Natural killer cell (primary cell): Measurements from ENCODE around the gene POPDC2. TPM values are rescaled to one million over a fixed set of nuclear protein-coding genes. Genes with fewer than 3 reads are reported as not detected.
A peak's percentile ranks its signal among the peaks of the same experiment; 100 is the strongest.

Experiments used
- ATAC-seq, 3 donors: fragments of 150-1000 bp in 2 of 3; fragments of 200-7000 bp in 1 of 3; cut with Tn5 transposase; 1 replicate in 1 of 3; 2 replicates in 2 of 3; pipeline ENCODE4 v1.10.0; 2021; ENCODE audit warnings: mild to moderate bottlenecking in 2 of 3, moderate library complexity in 2 of 3
- DNase-seq, 2 donors: peaks; one replicate each; pipeline versions ENCODE4 v3.0.0 to v3.0.0-alpha.2; 2013 to 2021; ENCODE audit warnings: mixed read lengths in 1 of 2
- H3K27ac ChIP-seq: one replicate; pipeline ENCODE4 v1.5.1; 2013; ENCODE audit warnings: mild to moderate bottlenecking, low read length
- H3K27me3 ChIP-seq: one replicate; pipeline ENCODE4 v1.6.1; 2013; ENCODE audit warnings: low read length; ENCODE audit not compliant: control insufficient read depth, insufficient read depth
- H3K36me3 ChIP-seq: one replicate; pipeline ENCODE4 v1.6.1; 2013; ENCODE audit warnings: low read length; ENCODE audit not compliant: control insufficient read depth, insufficient read depth
- H3K4me1 ChIP-seq: one replicate; pipeline ENCODE4 v1.6.1; 2013; ENCODE audit warnings: low read length; ENCODE audit not compliant: control insufficient read depth, insufficient read depth
- H3K4me3 ChIP-seq: one replicate; pipeline ENCODE4 v1.5.1; 2013; ENCODE audit warnings: low read length
- H3K9me3 ChIP-seq: one replicate; pipeline ENCODE4 v1.6.1; 2013; ENCODE audit warnings: low read length; ENCODE audit not compliant: control insufficient read depth, insufficient read depth
- H3K27ac Mint-ChIP-seq, 2 donors: one replicate each; pipeline ENCODE4 v1.8.0; 2022; ENCODE audit warnings: mild to moderate bottlenecking in 2 of 2, mixed read lengths in 2 of 2, moderate library complexity in 1 of 2
- H3K27me3 Mint-ChIP-seq, 2 donors: one replicate each; pipeline ENCODE4 v1.8.0; 2022; ENCODE audit warnings: low read depth in 2 of 2, mixed read lengths in 2 of 2
- H3K36me3 Mint-ChIP-seq: one replicate; pipeline ENCODE4 v1.8.0; 2022; ENCODE audit warnings: mixed read lengths
- H3K4me1 Mint-ChIP-seq, 2 donors: one replicate each; pipeline ENCODE4 v1.8.0; 2022; ENCODE audit warnings: mixed read lengths in 2 of 2
- H3K4me3 Mint-ChIP-seq: one replicate; pipeline ENCODE4 v1.8.0; 2022; ENCODE audit warnings: mild to moderate bottlenecking, moderate library complexity, mixed read lengths
- H3K9me3 Mint-ChIP-seq, 2 donors: one replicate each; pipeline ENCODE4 v1.8.0; 2022; ENCODE audit warnings: mixed read lengths in 2 of 2
- CTCF ChIP-seq: fragments of 200-600 bp; IDR thresholded peaks from one replicate; pipeline ENCODE4 v1.8.0; 2022; ENCODE audit warnings: antibody characterized with exemption
- WGBS: methylation state at CpG from one replicate; pipeline ENCODE4 v1.1.7; 2013; ENCODE audit warnings: missing lambda C conversion rate; ENCODE audit not compliant: insufficient coverage; 5-methylcytosine and 5-hydroxymethylcytosine counted together
- intact Hi-C: fragments of 100-400 bp; cut with micrococcal nuclease; formaldehyde crosslinking; loops from one replicate; pipeline ENCODE4 v1.14.2; 2022
- total RNA-seq, 4 donors: library from RNA; stranded (reverse); fragments of 120-200 nt in 1 of 4; gene quantifications; one replicate each; pipeline versions ENCODE4 v1.2.3 to v1.2.4, GENCODE V29; 2013 to 2022

Gene POPDC2
- total RNA-seq, 3 donors from 2014 or later (not counting 1 experiment from before 2014, with no cell fraction given), result 6.2 to 8.0 (median 7.9) TPM

GRCh38 chr3:119700920-119701734 is 40.7 kb upstream of the POPDC2 start:
- Mint-ChIP-seq H3K27me3 (peaks cover 6 to 7% of the 10 kb centered on the region in 2 donors), H3K4me1 (peaks cover 26 to 27% of the 10 kb centered on the region in 2 donors), H3K4me3 (no peak overlapping the region), H3K27ac (peak overlapping the region; percentile 57 to 63), H3K36me3 (no peaks in the 10 kb centered on the region), H3K9me3 (no peaks in the 10 kb centered on the region)
- no peak overlapping the region for H3K4me3 ChIP-seq
- no peak for TF ChIP-seq CTCF
- intact Hi-C loops, result no loop called here
- H3K27ac ChIP-seq, result peak overlapping the region; percentile 62
- ATAC-seq (no peak), DNase-seq (peak in 1 of 2 donors; percentile 13)
- H3K27me3 ChIP-seq, result peaks cover 6% of the 10 kb centered on the region
- peaks cover 25% of the 10 kb centered on the region for H3K4me1 ChIP-seq
- H3K36me3 ChIP-seq, result no peaks in the 10 kb centered on the region
- WGBS, result 89% methylated on average over 14 of the region's 22 CpGs
- no peaks in the 10 kb centered on the region for H3K9me3 ChIP-seq

GRCh38 chr3:119700269-119700919 is 40.0 kb upstream of the POPDC2 start:
- Histone ChIP-seq H3K4me1 (peaks cover 25% of the 10 kb centered on the region), H3K4me3 (no peak overlapping the region), H3K27me3 (peaks cover 6% of the 10 kb centered on the region), H3K36me3 (no peaks in the 10 kb centered on the region), H3K27ac (peak overlapping the region; percentile 62), H3K9me3 (no peaks in the 10 kb centered on the region)
- Mint-ChIP-seq H3K4me1 (peaks cover 26 to 27% of the 10 kb centered on the region in 2 donors), H3K36me3 (no peaks in the 10 kb centered on the region), H3K27me3 (peaks cover 6% of the 10 kb centered on the region in 2 donors), H3K4me3 (no peak overlapping the region), H3K9me3 (no peaks in the 10 kb centered on the region), H3K27ac (peak overlapping the region; percentile 57 to 63)
- peak in 1 of 2 donors; percentile 72 for DNase-seq
- WGBS, result 77% methylated on average over 4 of the region's 4 CpGs
- peak in 2 of 3 donors; percentile 34 to 41 for ATAC-seq
- intact Hi-C loops, result no loop called here
- TF ChIP-seq CTCF, result no peak

GRCh38 chr3:119697394-119697793 is 37.0 kb upstream of the POPDC2 start:
- Histone ChIP-seq H3K27ac (no peak overlapping the region), H3K9me3 (no peaks in the 10 kb centered on the region), H3K36me3 (no peaks in the 10 kb centered on the region), H3K4me1 (peaks cover 15% of the 10 kb centered on the region), H3K27me3 (no peaks in the 10 kb centered on the region), H3K4me3 (no peak overlapping the region)
- DNase-seq, result no peak
- H3K4me1 Mint-ChIP-seq, result peaks cover 13 to 19% of the 10 kb centered on the region in 2 donors
- H3K27ac Mint-ChIP-seq, result peak overlapping the region in 1 of 2 donors; percentile 52
- intact Hi-C loops, result no loop called here
- no peak overlapping the region for H3K4me3 Mint-ChIP-seq
- TF ChIP-seq CTCF, result no peak
- H3K36me3 Mint-ChIP-seq, result no peaks in the 10 kb centered on the region
- ATAC-seq, result no peak
- 67% methylated on average over 5 of the region's 5 CpGs for WGBS
- peaks cover 4 to 13% of the 10 kb centered on the region in 2 donors for H3K27me3 Mint-ChIP-seq
- H3K9me3 Mint-ChIP-seq, result no peaks in the 10 kb centered on the region
